HT1080 (cell line): ENCODE data around the gene PBX4. TPM values are rescaled to one million over a fixed set of nuclear protein-coding genes. Genes with fewer than 3 reads are reported as not detected.

ENCODE experiments used
- DNase-seq: peaks from one replicate; pipeline ENCODE4 v3.0.0-alpha.2; 2015; ENCODE audit warnings: low read depth
- total RNA-seq: library from RNA; depleted of rRNA; stranded (reverse); fragments of >200 nt; shearing (Covaris generic); gene quantifications from 2 replicates; pipeline ENCODE4 v1.2.3, GENCODE V29; 2014; rRNA removed

PBX4 gene
- total RNA-seq, 1 experiment from 2014 or later, result not detected

DNA sequence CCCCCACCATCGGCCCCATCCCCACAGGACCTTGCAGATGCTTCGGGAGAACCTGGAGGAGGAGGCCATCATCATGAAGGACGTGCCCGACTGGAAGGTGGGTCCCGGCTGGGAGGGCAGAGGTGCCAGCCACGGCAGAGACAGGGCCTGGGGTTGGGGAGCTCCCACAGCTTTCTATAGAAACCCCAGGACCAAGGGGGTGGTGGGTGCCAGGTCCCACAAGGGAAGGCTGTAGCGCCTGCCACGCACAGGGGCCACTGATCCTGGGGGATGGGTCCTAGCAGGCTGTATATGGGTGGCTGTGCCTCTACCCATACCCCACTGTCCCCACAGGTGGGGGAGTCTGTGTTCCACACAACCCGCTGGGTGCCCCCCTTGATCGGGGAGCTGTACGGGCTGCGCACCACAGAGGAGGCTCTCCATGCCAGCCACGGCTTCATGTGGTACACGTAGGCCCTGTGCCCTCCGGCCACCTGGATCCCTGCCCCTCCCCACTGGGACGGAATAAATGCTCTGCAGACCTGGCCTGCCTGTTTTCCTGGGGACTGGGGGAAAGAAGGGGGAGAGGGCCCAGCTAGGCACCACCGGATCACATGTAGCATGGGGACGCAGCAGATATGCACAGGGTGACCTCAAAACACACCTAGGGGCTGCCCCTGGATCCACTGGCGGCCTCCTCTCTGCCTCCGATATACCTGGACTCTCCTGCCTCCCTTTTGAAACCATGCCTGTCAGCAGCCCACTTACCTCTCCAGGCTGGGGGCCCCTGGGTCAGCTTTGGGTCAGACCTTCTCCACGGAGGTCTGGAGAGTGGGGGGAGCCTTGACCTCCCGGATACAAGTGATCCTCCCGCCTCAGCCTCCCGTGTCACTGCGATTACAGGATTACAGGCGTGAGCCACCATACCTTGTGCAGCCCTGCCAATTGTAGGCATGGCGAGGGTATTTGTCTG lies 90.5 kb downstream of the PBX4 start:
- DNase-seq, result no peak

DNA sequence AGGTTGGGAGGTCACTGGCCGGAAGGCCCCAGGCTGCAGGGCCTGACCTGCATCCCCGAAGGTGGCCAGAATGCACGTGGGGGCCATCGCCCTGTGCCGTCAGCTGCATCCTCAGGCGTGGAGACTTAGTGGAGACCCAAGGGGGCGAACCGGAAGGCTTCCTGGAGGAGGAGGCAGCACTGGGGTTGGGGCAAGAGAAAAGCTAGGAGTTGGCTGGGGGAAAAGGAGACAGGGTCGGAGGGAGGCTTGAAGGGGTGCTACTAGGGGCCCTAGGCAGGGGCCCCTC lies 91.2 kb downstream of the PBX4 start:
- DNase-seq, result no peak

DNA sequence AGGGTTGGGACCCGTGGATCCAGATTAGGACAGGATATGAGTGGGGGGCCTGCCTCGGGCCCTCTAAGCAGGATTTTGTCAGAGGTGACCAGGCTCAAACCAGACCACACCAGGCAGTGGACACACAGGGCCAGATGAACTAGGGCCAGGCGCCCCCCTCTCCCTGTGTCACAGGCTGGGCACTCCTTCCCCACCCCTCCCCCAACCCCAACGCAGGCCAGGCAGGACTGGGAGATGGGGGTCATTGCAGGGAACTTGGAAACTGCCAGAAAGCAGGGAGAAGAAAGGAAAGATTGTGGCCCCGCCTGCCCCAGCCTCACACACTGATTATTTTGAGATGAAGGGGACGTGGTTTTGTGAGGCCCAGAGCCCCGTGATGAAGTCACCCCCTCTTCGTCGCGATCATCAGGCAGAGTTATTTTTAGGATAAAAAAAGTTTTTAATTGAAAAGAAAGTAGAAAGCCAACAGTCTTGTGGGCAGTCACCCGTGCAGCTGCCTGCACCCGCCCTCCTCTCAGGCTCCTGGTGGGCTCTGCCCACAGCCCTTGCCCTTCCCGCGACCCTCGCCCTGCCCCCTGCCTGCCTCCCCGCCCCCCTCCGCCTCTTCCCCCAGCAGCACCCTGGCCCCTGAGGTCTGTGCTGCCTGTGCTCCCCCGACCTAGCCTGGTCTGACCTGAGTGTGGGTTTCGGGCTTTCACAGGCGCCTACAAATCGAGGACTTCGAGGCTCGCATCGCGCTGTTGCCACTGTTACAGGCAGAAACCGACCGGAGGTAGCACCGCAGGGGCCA lies 91.7 kb downstream of the PBX4 start:
- no peak for DNase-seq

DNA sequence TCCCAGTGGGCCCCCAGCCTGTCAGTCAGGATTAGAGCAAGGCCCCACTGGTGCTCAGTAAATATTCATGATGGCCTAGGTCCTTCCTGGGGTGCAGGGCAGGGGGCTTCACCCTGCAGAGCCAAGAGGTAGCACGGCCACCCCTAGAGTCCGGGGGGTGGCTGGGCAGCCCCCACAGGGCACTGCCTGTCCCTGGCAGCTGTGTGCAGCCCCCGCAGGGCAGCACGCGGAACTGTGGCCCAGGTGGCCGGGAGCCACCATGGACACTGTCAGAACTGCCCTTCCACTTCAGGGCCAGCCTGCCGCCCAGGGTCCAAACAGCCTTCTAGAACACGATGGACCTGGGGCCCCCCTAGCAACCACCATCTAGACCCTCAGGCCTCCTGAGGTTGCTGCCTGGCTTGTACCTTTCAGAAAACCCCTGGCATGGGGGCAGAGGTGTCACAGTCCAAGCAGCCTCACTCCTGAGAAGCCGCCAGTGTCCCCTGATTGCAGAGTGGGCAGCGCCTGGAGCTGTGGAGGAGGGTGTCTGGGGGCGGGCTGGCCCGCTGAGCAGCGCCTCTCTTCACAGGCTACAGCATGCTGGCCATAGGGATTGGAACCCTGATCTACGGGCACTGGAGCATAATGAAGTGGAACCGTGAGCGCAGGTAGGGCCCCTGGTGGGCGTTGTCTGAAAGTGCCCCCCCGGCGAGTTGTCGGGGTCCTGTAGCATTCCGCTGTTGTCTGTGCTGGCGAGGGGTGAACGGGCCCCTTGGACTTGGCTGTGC lies 92.7 kb downstream of the PBX4 start:
- DNase-seq, result no peak

DNA sequence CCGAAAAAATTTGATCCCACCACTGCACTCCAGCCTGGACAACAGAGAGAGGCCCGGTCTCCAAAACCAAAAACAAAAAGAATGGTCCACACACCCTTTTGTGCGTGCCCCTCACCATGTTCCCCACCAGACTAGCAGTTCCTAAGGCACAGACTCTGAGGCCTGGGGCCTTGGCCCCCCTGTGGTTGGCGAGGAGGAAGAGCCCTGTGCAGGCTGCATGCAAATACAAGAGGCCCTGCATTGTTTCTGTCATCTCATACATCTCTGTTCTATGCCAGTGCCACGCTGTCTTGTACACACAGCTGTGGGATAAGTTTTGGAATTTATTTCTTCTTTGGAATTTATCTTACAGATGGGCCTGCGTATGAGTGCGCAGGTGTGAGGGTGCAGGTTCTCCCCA lies 94.4 kb downstream of the PBX4 start:
- no peak for DNase-seq

DNA sequence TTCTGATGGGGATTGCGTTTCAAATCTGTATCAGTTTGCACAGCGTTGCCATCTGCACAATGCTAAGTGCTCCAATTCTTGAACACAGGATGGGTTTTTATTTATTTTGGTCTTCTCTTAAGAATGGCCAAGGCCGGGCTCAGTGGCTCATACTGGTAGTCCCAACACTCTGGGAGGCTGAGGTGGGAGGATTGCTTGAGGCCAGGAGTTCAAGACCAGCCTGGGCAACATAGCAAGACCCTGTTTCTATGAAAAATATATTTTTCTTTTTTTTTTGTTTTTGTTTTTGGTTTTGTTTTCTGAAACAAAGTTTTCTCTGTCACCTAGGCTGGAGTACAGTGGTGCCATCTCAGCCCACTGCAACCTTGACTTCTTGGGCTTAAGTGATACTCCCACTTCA lies 95.3 kb downstream of the PBX4 start:
- DNase-seq, result no peak

DNA sequence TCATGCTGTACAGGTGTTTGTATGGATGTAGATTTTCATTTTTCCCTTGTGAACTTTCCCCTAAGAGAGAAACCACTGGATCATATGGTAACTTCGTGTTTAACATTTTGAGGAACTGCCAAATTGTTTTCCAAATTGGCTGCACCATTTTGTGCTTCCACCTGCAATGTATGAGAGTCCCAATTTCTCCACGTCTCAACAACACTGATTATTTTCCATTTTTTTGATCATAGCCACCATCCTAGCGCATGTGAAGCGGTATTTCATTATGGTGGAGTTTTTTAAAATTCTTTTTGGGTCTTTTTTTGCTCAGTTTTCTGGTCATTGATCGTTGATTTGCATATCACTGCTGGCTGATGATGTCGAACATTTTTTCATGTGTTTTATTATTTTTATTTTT lies 97.5 kb downstream of the PBX4 start:
- DNase-seq, result no peak

DNA sequence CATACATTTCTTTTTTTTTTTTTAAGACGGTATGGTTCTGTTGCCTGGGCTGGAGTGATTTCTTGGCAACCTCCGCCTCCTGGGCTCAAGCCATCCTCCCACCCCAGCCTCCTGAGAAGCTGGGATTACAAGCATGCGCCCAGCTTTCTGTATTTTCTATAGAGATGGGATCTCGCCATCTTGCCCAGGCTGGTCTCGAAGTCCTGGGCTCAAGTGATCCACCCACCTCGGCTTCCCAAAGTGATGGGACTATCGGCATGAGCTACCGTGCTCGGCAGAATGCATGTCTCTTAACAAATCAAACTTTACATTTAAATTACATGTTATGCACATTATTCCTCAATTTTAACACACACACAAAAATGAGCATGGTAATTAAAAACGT lies 101.3 kb downstream of the PBX4 start:
- no peak for DNase-seq

DNA sequence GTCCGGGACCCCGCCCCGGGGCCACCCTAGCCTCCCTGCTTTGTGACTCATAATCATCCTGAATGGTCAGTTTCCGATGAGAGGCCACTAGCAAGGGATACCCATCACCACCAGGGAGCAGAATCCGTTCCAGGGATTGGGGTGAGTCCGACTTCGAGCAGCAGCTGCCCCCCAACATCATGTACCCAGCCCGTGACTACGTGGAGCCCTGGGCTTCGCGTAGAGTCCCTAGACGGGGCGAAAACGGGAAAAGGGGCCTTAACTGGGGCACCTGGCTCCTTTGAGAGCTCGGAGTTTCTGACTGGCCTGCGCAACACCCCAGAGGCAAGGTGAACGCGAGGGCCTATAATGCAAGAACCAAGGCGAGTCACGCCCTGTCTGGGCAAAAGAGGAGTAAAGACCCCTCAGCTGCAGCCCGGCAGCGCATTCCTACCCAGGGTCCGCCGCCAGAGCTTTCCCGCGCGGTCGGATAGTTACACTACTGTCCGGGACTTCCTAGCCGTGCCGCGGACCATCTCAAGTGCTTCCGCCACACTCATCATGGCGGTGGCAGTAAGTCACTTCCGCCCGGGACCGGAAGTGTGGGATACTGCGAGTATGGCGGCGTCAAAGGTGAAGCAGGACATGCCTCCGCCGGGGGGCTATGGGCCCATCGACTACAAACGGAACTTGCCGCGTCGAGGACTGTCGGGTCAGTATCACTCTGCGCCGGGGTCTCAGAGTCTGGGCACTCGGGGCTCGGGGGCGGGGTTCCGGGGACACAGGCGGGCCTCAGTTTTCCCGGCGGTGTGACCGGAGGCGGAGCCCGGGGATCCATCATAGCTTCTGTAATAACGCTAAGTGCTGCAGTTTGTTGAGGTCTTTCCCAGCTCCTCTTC lies 102.6 kb downstream of the PBX4 start, which contains the start of gene NDUFA13:
NDUFA13 (plus strand) TSS at position 584 of the 878 bp plus-strand sequence; CDS start at position 598, 14 bp downstream.
- DNase-seq, result peak; percentile 88

DNA sequence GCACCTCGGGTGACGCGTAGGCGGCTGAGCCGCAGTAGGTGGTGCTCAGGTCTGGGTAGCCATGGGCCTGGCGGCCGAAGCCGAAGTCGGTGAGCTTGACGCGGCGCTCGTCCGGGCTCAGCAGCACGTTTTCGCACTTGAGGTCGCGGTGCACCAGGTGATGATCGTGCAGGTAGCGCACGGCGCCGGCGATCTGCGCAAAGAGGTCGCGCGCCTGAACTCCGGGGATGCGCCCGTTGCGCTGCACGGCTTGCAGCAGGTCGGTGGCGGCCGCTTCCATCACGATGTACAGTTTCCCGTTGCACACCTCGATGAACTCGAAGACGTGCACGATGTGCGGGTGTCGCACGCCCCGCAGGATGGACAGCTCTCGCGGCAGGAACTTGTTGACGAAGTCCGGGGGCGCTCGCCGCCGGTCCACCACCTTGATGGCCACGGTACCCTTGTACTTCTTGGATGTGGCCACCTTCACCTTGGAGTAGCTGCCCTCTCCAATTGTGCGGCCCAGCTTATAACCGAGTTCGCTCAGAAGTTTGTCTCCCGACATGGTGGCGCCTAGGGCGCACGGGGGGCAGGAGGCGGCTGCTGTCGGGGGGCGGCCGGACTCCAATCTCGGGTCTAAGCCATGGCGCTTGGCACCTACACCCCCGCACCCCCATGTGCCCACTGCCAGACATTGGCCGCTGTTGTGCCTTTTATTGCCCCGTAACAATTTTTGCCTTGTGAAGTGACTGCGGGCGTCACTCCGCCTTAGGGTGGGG lies 103.4 kb downstream of the PBX4 start, which contains the start of gene TSSK6:
TSSK6 (minus strand) TSS at position 668 of the 761 bp plus-strand sequence; CDS start at position 547, 121 bp downstream.
- DNase-seq, result no peak

DNA sequence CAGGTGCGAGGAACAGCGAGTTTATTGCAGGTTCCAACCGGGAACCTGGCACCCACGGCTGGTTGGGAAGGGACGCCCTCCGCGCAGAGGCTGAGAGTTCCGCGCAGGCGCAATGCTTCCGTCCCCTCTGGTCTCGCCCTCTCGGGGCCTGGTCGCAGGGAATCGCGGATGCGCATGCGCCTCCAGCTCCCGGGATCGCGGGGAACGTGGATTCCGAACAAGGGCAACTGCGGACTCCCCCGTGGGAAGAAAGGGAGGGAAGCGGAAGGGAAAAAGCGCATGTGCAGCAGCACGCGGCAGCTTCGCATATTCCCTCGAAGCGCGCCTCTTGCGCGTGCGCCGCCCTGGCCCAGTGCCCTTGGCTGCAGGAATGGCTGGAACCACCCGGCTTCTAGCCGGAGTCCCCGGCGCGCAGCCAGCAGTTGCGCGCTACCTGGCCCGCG lies 104.3 kb downstream of the PBX4 start:
- no peak for DNase-seq

DNA sequence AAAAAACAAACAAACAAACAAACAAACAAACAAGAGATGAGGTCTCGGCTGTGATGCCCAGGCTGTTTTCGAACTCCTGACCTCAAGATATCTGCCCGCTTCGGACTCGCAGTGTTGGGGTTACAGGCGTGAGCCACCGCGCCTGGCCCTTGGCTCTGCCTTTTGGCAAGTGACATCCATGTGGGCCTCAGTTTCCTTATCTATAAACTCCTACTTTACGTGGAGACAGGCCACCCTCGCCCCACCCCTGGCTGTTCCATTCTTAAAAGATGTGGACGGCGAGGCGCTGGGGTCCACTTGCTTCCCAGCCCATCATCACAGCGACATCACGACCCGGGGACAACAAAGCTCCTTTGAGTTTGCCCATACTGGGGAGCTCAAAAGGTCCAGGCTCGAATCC lies 104.8 kb downstream of the PBX4 start:
- no peak for DNase-seq

Other genes starting within 250 kb of the PBX4 start
- 92.7 and 121 TPM in 2 replicates for gene GATAD2A, start 213.0 kb downstream of the PBX4 start, total RNA-seq
- 1.1 and 1.4 TPM in 2 replicates for gene TSSK6, start 103.1 kb downstream of the PBX4 start, total RNA-seq
- 142 and 227 TPM in 2 replicates for gene NDUFA13, start 102.5 kb downstream of the PBX4 start, total RNA-seq
- 0.90 and 1.6 TPM in 2 replicates for gene YJEFN3, start 89.8 kb downstream of the PBX4 start, total RNA-seq
- 0.10 TPM in 1 of 2 replicates, not detected in the other for gene CILP2, start 80.4 kb downstream of the PBX4 start, total RNA-seq
- gene LPAR2, start 9.5 kb upstream of the PBX4 start, total RNA-seq, result 0.21 and 0.63 TPM in 2 replicates
- 3.0 and 3.6 TPM in 2 replicates for gene GMIP, start 25.0 kb upstream of the PBX4 start, total RNA-seq
- gene ATP13A1, start 45.0 kb upstream of the PBX4 start, total RNA-seq, result 41.2 and 53.8 TPM in 2 replicates
- 9.4 and 11.6 TPM in 2 replicates for gene ZNF101, start 50.2 kb upstream of the PBX4 start, total RNA-seq
- gene ZNF14, start 114.4 kb upstream of the PBX4 start, total RNA-seq, result 0.74 and 1.8 TPM in 2 replicates
- 1.8 and 2.0 TPM in 2 replicates for gene ZNF506, start 203.1 kb upstream of the PBX4 start, total RNA-seq
- gene ZNF253, start 247.2 kb upstream of the PBX4 start, total RNA-seq, result not detected in 2 replicates